DMS79 (cell line): ENCODE data around the gene NCLN.
"Not testable (repeated sequence)": the region's sequence is repeated elsewhere in the genome, so short reads cannot be mapped to it uniquely, and the experiment has no call there.

Experiments
- DNase-seq: peaks from one replicate; lab custom pipeline; 2025; lab: John Stamatoyannopoulos, UW

NCLN gene, protein sequence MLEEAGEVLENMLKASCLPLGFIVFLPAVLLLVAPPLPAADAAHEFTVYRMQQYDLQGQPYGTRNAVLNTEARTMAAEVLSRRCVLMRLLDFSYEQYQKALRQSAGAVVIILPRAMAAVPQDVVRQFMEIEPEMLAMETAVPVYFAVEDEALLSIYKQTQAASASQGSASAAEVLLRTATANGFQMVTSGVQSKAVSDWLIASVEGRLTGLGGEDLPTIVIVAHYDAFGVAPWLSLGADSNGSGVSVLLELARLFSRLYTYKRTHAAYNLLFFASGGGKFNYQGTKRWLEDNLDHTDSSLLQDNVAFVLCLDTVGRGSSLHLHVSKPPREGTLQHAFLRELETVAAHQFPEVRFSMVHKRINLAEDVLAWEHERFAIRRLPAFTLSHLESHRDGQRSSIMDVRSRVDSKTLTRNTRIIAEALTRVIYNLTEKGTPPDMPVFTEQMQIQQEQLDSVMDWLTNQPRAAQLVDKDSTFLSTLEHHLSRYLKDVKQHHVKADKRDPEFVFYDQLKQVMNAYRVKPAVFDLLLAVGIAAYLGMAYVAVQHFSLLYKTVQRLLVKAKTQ

GRCh38 chr19:3185461-3186159, at the start of gene NCLN:
Gene NCLN, plus strand, starts transcription at chr19:3185930. Its CDS starts 101 bp downstream, at chr19:3186031.
- DNase-seq: peak; percentile 93

- DNase-seq: no peak
These were observed 49.6 kb upstream of the NCLN start, which contains the start of gene GNA15 for GRCh38 chr19:3135961-3136683. Gene GNA15, plus strand, starts transcription at chr19:3136033. Its CDS starts 418 bp downstream, at chr19:3136451.

GRCh38 chr19:3136684-3137055, 49.1 kb upstream of the NCLN start:
- DNase-seq: no peak

DNA sequence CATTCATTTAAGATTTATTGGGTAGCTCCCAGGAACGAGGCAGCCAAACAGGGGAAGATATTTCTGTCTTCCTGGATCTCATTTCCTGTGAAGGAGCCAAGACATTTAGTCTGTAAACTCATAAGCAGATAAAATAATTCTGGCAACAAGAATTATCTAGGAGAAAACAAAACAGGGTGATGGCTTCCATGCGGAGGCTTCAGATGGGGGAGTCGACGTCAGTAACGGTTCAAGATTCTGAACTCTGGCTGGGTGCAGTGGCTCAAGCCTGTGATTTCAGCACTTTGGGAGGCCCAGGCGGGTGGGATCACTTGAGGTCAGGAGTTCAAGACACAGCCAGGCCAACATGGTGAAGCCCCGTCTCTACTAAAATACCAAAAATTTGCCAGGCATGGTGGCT, 48.6 kb upstream of the NCLN start:
- DNase-seq: no peak

GRCh38 chr19:3138268-3138667, 47.5 kb upstream of the NCLN start:
- no peak for DNase-seq

DNA sequence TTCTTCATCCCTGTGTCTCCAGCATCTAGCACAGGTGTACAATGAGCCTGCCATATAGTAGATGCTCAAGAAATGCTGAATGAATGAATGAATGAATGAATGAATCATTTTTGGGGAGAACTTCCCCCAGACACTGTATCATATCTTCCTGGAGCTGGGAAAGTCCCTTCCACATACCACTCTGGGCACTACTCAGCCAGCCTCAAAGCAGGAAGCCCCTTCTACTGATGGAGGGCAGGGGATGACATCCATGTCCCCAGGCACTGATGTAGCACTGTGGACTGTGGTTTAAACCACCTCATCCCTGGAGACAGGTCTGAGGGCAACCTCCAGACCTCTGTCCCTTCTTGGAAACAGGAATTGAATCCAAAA, 45.1 kb upstream of the NCLN start:
- no peak for DNase-seq

- DNase-seq: no peak
These were observed 43.4 kb upstream of the NCLN start for GRCh38 chr19:3142292-3142670.

DNA sequence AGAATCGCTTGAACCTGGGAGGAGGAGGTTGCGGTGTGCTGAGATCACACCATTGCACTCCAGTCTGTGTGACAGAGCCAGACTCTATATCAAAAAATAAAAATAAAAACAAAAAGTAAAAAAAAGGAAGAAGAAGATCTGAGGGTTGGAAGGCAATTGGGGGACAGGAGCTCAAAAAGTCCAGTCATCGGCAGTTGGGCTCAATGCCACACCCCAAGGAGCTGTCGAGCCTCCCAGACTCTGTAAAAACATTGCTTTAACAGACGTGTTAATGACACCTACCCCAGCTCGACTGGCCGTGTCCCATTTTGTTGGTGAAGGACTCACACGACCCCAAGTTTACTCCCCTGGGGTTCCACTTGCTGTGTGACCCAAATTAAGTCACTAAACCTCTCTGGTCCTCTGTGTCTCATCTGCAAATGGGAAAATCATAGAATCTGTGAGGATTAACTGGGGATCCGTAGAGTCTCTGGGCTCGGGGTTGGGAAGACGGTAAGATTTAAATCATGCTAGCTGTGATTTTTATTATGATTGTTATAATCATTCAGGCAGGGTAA, 42.9 kb upstream of the NCLN start:
- no peak for DNase-seq

- DNase-seq: no peak
These were observed 39.6 kb upstream of the NCLN start for GRCh38 chr19:3145909-3146676.

GRCh38 chr19:3146677-3147100, 39.0 kb upstream of the NCLN start:
- no peak for DNase-seq

DNA sequence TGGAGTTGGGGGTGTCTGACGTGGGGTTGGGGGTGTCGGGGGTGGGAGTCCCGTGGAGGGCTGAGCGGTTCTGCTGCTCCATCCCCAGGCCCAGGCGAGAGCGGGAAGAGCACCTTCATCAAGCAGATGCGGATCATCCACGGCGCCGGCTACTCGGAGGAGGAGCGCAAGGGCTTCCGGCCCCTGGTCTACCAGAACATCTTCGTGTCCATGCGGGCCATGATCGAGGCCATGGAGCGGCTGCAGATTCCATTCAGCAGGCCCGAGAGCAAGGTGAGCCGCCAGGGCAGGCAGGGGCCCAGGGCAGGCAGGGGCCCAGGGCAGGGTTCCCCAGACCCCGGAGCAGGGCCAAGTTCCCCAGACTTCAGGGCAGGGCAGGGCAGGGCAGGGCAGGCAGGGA, 37.2 kb upstream of the NCLN start:
- DNase-seq: no peak

DNA sequence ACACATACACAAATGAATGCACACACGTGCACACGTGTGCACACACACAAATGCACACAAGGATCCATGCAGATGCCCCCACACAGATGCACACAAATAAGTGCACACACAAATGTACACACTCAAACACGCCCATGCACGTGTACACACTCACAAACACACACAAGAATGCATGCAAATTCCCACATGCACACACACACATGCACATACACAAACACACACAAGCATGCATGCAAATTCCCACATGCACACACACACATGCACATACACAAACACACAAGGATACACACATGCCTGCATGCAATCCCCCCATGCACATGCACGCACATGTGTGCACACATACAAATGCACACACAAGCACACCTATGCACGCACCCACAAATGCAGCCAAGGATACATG, 36.6 kb upstream of the NCLN start:
- no peak for DNase-seq

- no peak for DNase-seq
These were observed 35.9 kb upstream of the NCLN start for GRCh38 chr19:3149526-3150505.

DNA sequence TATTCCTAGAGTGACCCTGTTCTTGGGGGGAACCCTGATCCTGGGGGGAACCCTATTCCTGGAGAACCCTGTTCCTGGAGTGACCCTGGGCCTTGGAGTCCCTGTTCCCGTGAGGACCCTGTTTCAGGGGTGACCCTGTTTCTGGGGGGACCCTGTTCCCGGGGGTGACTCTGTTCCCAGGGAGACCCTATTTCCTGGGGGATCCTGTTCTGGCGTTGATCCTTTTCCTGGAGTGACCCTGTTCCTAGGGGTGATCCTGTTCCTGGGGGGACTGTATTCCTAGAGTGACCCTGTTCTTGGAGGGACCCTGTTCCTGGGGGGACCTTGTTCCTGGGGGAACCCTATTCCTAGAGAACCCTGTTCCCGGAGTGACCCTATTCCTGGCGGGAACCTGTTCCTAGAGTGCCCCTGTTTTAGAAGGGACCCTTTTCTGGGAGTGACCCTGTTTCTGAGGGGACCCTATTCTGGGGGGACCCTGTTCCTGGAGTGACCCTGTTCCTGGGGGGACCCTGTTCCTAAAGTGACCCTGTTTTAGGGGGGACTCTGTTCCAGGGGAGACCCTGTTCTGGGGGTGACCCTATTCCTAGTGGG, 34.9 kb upstream of the NCLN start:
- no peak for DNase-seq

- DNase-seq: no peak
These were observed 33.9 kb upstream of the NCLN start for GRCh38 chr19:3151563-3152418.

- DNase-seq: no peak
These were observed 33.3 kb upstream of the NCLN start for GRCh38 chr19:3152419-3152780.

GRCh38 chr19:3153286-3154230, 32.2 kb upstream of the NCLN start:
- DNase-seq: no peak

DNA sequence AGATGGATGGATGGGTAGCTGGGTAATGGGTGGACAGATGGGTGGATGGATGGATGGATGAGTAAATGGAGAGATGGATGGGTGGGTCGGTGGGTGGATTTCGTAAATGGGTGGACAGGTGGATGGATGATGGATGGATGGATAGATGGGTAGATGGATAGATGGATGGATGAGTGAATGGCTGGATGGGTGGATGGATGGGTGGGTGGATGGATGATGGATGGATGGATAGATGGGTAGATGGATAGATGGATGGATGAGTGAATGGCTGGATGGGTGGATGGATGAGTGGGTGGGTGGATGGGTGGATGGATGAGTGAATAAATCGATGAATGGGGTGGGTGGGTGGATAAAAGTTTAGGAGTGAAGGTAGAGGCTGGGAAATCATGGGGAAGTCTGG, 31.3 kb upstream of the NCLN start:
- DNase-seq: not testable (repeated sequence)
